ENCODE data around the gene CACNG4.

DNA sequence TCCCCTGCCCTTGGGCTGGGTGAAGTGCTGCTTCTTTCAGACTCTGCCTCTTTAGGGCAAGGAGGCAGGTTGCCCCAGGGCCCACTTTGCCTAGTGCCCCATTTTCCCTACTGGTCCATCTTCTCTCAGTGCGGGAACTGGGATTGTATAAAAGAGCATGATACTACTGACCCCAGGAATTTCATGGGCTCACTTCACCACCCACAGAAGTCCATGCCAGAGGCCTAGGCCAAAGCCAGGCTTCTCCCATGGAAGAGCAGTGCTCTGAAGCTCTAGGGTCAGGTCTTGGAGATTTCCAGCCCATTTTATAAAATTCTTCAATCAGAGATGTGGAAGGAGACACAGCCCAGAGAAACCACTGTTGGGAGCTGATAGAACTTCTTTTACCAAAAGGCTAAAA, 85.6 kb downstream of the CACNG4 start:
- TF ChIP-seq, protein P1, sequence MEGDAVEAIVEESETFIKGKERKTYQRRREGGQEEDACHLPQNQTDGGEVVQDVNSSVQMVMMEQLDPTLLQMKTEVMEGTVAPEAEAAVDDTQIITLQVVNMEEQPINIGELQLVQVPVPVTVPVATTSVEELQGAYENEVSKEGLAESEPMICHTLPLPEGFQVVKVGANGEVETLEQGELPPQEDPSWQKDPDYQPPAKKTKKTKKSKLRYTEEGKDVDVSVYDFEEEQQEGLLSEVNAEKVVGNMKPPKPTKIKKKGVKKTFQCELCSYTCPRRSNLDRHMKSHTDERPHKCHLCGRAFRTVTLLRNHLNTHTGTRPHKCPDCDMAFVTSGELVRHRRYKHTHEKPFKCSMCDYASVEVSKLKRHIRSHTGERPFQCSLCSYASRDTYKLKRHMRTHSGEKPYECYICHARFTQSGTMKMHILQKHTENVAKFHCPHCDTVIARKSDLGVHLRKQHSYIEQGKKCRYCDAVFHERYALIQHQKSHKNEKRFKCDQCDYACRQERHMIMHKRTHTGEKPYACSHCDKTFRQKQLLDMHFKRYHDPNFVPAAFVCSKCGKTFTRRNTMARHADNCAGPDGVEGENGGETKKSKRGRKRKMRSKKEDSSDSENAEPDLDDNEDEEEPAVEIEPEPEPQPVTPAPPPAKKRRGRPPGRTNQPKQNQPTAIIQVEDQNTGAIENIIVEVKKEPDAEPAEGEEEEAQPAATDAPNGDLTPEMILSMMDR (conservative IDR thresholded peaks at IDR 0.05), result no peak
- no peak for TF ChIP-seq EZH2 (IDR thresholded peaks at IDR 0.05; ENCODE audit: low read depth)

Measured in PC-9 (cell line).